ENCODE data around the gene UGT2B11. TPM values are rescaled to one million over a fixed set of nuclear protein-coding genes. Genes with fewer than 3 reads are reported as not detected.
"Not testable (repeated sequence)": the region's sequence is repeated elsewhere in the genome, so short reads cannot be mapped to it uniquely, and the experiment has no call there.

Gene UGT2B11
- total and polyA plus RNA-seq, 10 donors: not detected

DNA sequence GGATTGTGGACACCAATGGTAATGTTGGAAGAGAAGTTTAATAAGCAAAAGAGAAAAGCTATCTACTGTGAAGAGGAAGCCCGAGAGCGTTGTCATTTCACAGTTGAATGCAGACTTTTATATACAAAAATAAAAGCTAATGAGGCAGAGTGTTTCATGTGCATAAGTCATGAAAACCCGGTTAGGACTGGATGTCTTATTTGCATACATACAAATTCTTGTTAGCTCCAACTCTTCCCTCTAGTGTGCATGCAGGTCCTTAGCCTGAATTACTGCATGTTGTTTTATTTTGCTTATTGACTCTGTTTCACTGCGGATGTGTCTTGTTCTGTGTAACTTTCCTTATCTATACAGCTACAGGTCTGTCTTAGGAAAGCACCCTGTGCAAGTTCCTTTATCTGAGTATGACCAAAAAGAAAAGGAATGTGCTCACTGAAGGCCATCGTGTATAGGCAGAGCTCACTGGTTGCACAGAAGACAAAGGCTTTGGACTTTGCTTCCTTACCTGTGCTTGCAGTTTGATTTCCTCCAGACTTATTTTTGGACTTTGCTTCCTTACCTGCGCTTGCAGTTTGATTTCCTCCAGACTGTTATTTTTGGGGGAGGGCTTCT, 25.1 kb upstream of the UGT2B11 start:
- WGBS, 5 donors: 62 to 71% (median 68%) methylated on average over 6 of the region's 6 CpGs
- TF ChIP-seq POLR2A (IDR thresholded peaks at IDR 0.05) (no peak), POLR2AphosphoS5 (IDR thresholded peaks at IDR 0.05) (no peak)
- TF ChIP-seq, protein P1, sequence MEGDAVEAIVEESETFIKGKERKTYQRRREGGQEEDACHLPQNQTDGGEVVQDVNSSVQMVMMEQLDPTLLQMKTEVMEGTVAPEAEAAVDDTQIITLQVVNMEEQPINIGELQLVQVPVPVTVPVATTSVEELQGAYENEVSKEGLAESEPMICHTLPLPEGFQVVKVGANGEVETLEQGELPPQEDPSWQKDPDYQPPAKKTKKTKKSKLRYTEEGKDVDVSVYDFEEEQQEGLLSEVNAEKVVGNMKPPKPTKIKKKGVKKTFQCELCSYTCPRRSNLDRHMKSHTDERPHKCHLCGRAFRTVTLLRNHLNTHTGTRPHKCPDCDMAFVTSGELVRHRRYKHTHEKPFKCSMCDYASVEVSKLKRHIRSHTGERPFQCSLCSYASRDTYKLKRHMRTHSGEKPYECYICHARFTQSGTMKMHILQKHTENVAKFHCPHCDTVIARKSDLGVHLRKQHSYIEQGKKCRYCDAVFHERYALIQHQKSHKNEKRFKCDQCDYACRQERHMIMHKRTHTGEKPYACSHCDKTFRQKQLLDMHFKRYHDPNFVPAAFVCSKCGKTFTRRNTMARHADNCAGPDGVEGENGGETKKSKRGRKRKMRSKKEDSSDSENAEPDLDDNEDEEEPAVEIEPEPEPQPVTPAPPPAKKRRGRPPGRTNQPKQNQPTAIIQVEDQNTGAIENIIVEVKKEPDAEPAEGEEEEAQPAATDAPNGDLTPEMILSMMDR (IDR thresholded peaks at IDR 0.05 in 8 of 11, conservative IDR thresholded peaks at IDR 0.05 in 3 of 11): no peak
- peaks cover 0 to 24% (median 7%) of the 10 kb centered on the region in 8 donors for H3K9me3 ChIP-seq
- no peak overlapping the region for H3K4me3 ChIP-seq
- intact Hi-C loops (cut with DNase I; ENCODE audit: low total_unique reads): no loop called here
- H3K27ac ChIP-seq: no peak overlapping the region
- no peak for DNase-seq
- no peaks in the 10 kb centered on the region for H3K36me3 ChIP-seq
- no peaks in the 10 kb centered on the region for H3K4me1 ChIP-seq
- no peaks in the 10 kb centered on the region for H3K27me3 ChIP-seq (replicated peaks in 1 of 7)

- H3K27me3 ChIP-seq (replicated peaks in 1 of 7): no peaks in the 10 kb centered on the region
- H3K4me3 ChIP-seq: no peak overlapping the region
- intact Hi-C loops (cut with DNase I; ENCODE audit: low total_unique reads): no loop called here
- no peaks in the 10 kb centered on the region for H3K4me1 ChIP-seq
- 73 to 88% (median 81%) methylated on average over 2 of the region's 2 CpGs for whole genome bisulfite sequencing, 5 donors
- H3K9me3 ChIP-seq: peaks cover 0 to 27% (median 6%) of the 10 kb centered on the region in 8 donors
- no peaks in the 10 kb centered on the region for H3K36me3 ChIP-seq
- no peak overlapping the region for H3K27ac ChIP-seq
- DNase-seq: no peak
- TF ChIP-seq POLR2A (IDR thresholded peaks at IDR 0.05): no peak
- TF ChIP-seq POLR2AphosphoS5 (IDR thresholded peaks at IDR 0.05): no peak
- TF ChIP-seq, protein P1 (IDR thresholded peaks at IDR 0.05 in 8 of 11, conservative IDR thresholded peaks at IDR 0.05 in 3 of 11): no peak
These were observed 24.5 kb upstream of the UGT2B11 start for GRCh38 chr4:69239092-69239491.

GRCh38 chr4:69224891-69225290, 10.3 kb upstream of the UGT2B11 start:
- Histone ChIP-seq H3K4me1 (no peaks in the 10 kb centered on the region), H3K27ac (no peak overlapping the region), H3K36me3 (no peaks in the 10 kb centered on the region), H3K9me3 (peaks cover 0 to 6% (median 0%) of the 10 kb centered on the region in 8 donors), H3K4me3 (no peak overlapping the region), H3K27me3 (replicated peaks in 1 of 7) (no peaks in the 10 kb centered on the region)
- 30 to 46% (median 33%) methylated on average over 2 of the region's 2 CpGs for WGBS, 5 donors
- TF ChIP-seq, protein P1 (IDR thresholded peaks at IDR 0.05 in 8 of 11, conservative IDR thresholded peaks at IDR 0.05 in 3 of 11): no peak
- DNase-seq: no peak
- intact Hi-C loops (cut with DNase I; ENCODE audit: low total_unique reads): loop anchor here (5.0 kb wide), 1 partner anchor 47 kb away; no protein-coding TSS in a partner anchor

DNA sequence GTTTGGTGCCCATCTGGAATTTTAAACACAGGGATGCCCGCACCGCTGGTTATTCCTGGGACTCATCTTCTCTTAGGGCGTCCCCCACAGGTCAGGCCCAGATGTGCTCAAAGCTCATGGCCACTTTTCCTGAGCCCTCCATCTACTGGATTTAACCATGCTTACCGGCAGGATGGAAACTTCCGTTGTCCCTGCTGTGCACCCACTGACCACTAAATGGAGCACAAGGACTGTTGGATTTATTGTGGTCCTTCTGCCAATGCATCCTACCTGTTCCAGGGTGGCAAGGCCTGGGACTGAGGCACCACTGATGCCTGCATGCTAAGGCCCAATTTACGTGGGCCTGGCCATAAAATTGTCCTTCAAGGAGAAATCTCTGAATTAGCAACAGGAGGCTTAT, 8.7 kb upstream of the UGT2B11 start:
- H3K36me3 ChIP-seq; DNase-seq; H3K27me3 ChIP-seq (replicated peaks in 1 of 7); H3K27ac ChIP-seq; H3K4me1 ChIP-seq; H3K4me3 ChIP-seq; H3K9me3 ChIP-seq: not testable (repeated sequence)
- intact Hi-C loops (cut with DNase I; ENCODE audit: low total_unique reads): loop anchor here (5.0 kb wide), 1 partner anchor 49 kb away; no protein-coding TSS in a partner anchor
- WGBS, 5 donors: 90 to 95% (median 94%) methylated on average over 6 of the region's 6 CpGs

DNA sequence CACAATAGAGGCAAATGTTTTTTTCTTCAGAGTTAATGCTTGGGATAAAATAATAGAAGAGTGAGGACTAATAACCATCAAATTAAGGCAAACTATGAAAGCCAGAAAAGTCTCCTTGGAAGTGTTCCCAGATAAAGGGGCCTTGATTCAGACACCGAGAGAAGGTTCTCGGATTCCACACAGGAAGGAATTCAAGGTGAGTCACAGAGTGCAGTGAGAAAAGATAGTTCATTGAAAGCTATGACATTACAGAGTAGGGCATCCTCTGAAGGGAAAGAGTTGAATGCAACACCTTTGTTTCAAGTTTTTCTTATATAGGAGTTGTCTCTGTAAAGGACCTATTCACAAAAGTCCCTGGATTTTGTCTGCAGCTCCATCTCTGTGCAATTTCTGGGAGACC, 3.9 kb upstream of the UGT2B11 start:
- 73 to 85% (median 79%) methylated on average over 2 of the region's 2 CpGs for WGBS, 5 donors
- intact Hi-C loops (cut with DNase I; ENCODE audit: low total_unique reads); H3K4me3 ChIP-seq; H3K36me3 ChIP-seq; H3K27ac ChIP-seq; DNase-seq; H3K27me3 ChIP-seq (replicated peaks in 1 of 7); H3K4me1 ChIP-seq; H3K9me3 ChIP-seq: not testable (repeated sequence)

Data from spleen (tissue), 11 donors.